ENCODE data around the gene MACF1.
"Not testable (repeated sequence)": the region's sequence is repeated elsewhere in the genome, so short reads cannot be mapped to it uniquely, and the experiment has no call there.

DNA sequence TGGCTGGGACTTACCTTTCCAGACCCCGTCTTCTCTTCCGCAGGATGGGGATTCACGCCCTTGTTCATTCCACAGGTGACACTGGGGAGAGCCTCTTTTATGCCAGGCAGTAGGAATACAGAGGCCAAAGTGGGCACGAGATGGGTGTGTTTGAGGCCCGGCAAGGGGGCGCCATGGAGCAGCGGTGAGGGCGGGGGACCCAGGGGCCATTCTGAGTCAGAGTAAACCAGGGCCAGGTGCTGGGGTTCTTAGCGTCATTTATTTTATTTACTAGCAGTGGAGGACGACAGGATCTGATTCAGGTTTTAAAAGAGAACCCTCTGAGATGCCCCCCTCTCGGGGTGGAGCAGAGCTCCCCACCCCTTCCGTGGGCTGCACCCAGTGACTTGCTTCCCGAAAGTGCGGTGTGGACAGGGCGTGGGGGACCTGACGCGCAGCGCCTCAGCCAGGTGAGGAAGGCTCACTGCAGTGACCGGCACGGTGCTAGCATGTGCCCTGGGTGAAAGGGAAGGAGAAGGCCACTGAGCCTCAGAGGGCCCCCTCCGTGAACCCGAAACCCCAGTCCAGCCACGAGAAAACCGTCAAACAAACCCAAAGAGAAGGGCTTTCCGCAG is 307.8 kb downstream of the MACF1 start:
- TF ChIP-seq POLR2A (IDR thresholded peaks at IDR 0.05): not testable (repeated sequence)
- TF ChIP-seq, protein P1, sequence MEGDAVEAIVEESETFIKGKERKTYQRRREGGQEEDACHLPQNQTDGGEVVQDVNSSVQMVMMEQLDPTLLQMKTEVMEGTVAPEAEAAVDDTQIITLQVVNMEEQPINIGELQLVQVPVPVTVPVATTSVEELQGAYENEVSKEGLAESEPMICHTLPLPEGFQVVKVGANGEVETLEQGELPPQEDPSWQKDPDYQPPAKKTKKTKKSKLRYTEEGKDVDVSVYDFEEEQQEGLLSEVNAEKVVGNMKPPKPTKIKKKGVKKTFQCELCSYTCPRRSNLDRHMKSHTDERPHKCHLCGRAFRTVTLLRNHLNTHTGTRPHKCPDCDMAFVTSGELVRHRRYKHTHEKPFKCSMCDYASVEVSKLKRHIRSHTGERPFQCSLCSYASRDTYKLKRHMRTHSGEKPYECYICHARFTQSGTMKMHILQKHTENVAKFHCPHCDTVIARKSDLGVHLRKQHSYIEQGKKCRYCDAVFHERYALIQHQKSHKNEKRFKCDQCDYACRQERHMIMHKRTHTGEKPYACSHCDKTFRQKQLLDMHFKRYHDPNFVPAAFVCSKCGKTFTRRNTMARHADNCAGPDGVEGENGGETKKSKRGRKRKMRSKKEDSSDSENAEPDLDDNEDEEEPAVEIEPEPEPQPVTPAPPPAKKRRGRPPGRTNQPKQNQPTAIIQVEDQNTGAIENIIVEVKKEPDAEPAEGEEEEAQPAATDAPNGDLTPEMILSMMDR (IDR thresholded peaks at IDR 0.05): not testable (repeated sequence)
